OCI-LY1 (cell line): ENCODE results near the gene KCNJ9.

Experiments
- EZH2 ChIP-seq: fragments of 200-600 bp; sonication (generic), shearing (Covaris generic); IDR thresholded peaks from 2 replicates; pipeline ENCODE4 v1.8.0; 2017; ENCODE audit warnings: borderline replicate concordance, mixed run types, mild to moderate bottlenecking, antibody characterized with exemption, low read length, moderate library complexity, mixed read lengths
- TF ChIP-seq, protein P1 (sequence below): fragments of 200-600 bp; sonication (generic), shearing (Covaris generic); IDR thresholded peaks from 2 replicates; pipeline ENCODE4 v1.5.1; 2017; ENCODE audit warnings: mild to moderate bottlenecking, antibody characterized with exemption, low read length, moderate library complexity, mixed read lengths

DNA sequence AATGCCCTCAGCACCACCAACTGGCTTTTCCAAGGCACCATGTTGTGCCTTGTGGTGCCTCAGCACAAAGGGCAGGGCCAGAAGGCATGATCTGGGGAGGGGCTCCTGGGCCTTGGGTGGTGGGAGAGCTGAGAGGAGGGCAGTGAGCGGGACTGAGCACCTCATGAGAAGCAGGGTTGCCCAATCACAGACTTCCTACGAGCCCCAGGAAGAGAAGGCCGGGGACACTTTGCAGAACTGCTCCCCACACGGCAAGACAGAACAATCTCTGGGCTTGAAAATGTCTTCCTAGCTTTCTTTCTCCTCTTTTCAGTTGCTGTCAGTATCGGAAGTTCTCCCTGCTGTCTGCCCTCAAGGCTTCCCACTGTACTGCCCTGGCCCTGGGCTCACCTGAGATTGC, 18.2 kb upstream of the KCNJ9 start:
- TF ChIP-seq, protein P1, sequence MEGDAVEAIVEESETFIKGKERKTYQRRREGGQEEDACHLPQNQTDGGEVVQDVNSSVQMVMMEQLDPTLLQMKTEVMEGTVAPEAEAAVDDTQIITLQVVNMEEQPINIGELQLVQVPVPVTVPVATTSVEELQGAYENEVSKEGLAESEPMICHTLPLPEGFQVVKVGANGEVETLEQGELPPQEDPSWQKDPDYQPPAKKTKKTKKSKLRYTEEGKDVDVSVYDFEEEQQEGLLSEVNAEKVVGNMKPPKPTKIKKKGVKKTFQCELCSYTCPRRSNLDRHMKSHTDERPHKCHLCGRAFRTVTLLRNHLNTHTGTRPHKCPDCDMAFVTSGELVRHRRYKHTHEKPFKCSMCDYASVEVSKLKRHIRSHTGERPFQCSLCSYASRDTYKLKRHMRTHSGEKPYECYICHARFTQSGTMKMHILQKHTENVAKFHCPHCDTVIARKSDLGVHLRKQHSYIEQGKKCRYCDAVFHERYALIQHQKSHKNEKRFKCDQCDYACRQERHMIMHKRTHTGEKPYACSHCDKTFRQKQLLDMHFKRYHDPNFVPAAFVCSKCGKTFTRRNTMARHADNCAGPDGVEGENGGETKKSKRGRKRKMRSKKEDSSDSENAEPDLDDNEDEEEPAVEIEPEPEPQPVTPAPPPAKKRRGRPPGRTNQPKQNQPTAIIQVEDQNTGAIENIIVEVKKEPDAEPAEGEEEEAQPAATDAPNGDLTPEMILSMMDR = no peak
- no peak for TF ChIP-seq EZH2
